Non-pigmented ciliary epithelial cell (primary cell): Measurements from ENCODE around the gene IL24.
A peak's percentile ranks its signal among the peaks of the same experiment; 100 is the strongest.
"Not testable (repeated sequence)": the region's sequence is repeated elsewhere in the genome, so short reads cannot be mapped to it uniquely, and the experiment has no call there.

Experiments used
- DNase-seq: peaks from one replicate; pipeline ENCODE4 v3.0.0-alpha.2; 2010; ENCODE audit warnings: low read depth

Gene IL24

GRCh38 chr1:206904423-206905142, 7.3 kb downstream of the IL24 start:
- DNase-seq = no peak

DNA sequence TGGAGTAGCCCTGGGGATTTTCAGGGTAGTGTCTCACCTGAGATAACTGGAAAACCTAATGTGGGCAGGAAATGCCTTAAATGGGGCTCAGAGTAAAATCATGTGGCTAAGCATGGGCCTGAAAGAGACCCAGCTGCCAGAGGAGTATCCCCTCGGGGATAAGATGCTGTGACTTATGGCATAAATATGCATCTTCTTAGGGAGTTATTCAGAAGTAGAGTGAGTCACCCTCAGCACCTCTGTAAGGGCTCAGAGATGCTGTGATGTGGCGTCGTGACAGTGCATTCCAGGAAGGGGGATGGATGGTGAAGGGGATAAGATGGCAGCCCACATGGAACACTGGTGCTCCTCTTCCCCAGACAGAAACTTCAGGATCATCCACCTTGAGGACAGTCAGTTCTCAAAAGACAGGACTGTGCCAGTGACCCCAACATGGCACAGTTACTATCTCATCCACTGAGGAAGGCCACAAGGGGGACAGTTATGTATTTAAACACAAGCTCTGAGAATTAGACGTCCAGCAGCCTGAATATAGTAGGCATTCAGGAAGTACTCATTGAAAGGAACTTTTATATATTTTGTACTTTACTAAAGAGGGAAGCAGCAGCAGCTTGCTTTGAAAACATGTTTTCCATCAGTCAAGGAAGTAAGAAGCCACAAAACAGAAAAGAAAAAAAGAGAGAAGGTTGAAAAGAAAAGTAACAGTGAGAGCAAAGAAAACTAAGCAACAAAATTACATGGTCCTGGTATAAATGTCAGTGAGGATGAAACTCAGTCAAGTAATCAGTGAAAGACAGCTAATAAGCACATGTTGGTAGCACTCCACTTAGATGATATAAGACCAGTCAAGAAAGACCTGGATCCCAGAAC, 8.3 kb downstream of the IL24 start:
- peak; percentile 82 for DNase-seq

GRCh38 chr1:206907304-206907991, 10.2 kb downstream of the IL24 start:
- no peak for DNase-seq

- DNase-seq = no peak
These were observed 10.8 kb downstream of the IL24 start for GRCh38 chr1:206908038-206908437.

DNA sequence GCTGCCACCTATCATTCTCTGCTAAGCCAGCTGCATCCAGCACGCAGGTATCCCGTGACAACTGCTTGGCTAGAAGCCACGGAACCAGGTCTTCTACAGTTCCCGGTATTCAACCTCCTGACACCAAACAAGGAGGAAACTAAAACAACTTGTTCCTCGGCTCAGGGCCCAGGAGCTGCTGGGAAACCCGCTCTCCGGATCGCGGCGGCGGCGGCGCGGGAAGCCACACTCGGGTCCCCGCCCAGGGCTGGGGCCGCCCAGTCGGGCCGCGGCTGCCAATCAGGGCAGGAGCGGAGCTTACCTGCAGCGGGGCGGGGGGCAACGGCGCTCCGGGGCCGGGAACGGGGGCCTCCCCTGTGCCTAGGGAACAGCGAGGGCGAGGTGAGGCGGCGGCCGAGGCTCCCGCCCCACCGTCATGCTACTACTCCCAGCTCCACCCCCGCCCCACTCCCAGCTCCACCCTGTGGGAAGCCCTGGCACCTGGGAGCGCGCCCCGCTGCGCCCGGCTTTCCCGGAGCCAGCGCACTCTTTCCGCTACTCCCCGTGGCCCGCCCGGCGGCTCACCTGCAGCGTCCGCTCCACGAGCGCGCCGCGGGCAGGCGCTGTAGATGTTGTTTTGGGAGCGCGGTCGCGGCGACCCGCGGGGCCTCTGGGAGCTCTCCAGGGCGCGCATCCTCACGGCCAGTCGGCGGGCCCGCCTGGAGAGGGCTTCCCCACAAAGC, 12.1 kb downstream of the IL24 start:
- no peak for DNase-seq

DNA sequence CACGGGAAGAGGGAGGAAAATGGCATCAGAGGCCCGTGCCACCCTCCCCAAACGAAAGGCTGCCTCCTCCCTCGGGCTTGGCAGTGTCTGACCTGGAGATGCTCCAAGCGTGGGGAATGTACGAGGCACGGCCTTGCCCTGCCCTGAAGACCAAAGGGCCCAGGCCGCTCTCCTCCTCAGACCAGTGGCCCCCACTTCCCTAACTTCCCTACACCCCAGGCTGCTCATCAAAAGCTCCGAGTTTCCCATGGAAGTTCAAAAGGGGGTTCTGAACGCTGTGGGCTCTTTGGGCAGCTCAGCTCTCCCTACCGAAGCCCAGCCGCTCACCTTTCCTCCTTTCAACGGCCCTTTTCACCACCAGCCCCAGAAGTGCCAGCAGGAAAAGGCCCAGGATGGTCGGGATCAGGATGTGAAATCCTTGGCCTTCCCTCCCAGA, 12.7 kb downstream of the IL24 start:
- DNase-seq = no peak

GRCh38 chr1:206911064-206911663, 13.9 kb downstream of the IL24 start:
- DNase-seq = peak; percentile 32

GRCh38 chr1:206912445-206913095, 15.3 kb downstream of the IL24 start:
- peak; percentile 38 for DNase-seq

DNA sequence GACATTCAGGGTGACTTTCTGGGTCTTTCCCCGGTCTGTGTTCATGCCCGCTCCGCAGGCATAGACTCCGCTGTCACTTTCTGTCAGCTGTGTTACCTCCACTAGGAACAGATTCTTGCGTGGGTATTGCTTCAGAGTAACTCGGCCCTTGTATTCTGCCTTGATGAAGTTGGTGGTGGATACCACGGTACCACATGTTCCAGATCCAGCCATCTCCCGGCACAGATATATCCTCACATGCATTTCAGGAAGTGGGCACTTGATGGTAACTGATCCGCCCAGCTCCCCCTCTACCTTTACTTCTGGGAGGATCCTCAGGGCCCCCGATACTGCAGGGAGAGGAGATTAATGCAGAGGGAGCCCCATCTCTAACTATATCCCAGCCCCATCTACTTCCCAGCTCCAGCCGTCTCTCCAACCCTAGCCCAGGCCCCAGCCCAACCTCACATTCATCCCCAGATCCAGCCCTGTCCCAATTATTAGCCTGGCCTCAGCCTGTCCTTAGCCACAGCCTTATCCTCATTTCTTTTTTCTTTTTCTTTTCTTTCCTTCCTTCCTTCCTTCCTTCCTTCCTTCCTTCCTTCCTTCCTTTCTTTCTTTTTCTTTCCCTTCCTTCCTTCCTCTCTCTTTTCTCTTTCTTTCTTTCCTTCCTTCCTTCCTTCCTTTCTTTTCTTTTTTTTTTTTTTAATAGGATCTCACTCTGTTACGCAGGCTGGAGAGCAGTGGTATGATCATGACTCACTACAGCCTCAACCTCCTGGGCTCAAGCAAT, 16.7 kb downstream of the IL24 start:
- no peak for DNase-seq

DNA sequence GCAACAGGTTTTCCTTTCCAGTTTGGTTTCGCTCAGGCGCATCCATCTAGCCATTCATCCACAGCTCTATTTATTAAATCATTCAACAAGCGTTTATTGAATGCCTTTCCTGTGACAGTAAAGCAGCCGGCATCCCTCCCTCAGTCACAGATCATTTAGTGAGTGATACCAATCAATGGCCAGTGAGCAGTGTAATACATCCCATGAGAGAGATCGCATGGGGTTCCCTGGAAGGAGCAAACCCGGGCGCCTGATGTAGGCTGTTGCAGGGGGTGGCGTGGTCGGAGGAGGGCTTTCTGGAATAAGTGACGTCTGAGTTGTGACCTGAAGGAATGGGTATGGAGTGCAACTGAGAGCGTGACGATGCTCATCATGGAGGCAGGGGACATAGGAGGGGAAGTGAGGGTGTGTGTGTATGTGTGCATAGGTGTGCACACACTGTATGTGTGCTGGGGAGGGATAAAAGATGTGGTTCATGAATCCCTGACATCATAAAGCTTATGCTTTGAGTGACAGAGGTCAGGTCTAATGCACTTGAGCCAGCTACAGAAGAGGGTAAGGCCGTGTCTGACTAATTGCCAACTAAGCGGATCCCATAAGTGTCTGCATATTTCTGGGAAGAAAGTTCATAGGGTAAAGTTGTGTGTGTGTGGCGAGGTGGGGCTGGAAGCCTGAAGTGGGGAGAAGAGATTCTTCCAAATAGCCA, 17.9 kb downstream of the IL24 start:
- no peak for DNase-seq

GRCh38 chr1:206916000-206916709, 18.9 kb downstream of the IL24 start:
- DNase-seq = no peak

DNA sequence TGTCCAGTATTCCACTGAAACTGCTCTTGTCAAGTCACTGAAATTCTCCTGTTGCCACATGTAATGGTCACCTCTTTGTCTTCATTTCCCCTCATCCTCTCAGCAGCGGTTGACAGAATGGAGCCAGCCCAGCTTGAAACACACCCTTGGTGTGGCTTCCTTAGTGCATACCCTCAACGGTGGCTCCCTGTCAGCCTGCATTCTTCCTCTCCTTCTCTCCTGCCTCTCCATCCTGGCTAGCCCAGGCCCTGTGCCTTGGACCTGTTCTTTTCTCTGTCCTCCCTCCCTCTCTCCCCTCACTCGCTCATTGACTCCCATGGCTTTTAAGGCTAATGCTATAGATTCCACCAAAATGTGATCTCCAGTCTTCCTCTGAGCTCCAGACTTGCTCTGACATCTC, 20.8 kb downstream of the IL24 start:
- no peak for DNase-seq

DNA sequence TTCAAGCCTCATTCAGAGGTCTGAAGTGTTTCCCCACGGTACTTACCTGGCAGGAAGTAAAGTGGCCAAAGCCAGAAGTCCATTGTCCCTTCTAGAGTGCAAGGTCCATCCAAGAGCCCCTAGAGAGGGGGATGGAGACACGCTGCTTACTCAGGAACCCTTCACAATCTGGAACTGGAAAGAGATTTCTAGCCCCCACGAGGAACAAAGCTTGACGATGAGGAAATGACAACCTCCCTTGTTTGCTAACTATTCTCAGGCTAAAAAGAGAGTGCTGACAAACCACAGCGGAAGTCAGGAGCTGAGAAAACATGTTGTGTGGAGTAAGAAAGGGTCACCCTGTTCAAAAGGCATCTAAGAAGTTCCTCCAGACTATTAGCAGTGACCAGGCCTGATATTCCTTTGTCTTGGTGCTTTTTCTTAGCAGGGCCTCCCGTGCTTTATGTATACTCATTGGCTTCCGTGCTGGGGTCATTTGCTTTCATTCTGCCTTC, 24.6 kb downstream of the IL24 start, which contains the start of gene FCMR:
Gene FCMR, minus strand, starts transcription at position 170 of the 494 bp plus-strand sequence. Its CDS starts 87 bp downstream, at position 83.
- no peak for DNase-seq

- DNase-seq = no peak
These were observed 25.3 kb downstream of the IL24 start for GRCh38 chr1:206922524-206922923.

- DNase-seq = no peak
These were observed 26.0 kb downstream of the IL24 start for GRCh38 chr1:206923009-206923960.

DNA sequence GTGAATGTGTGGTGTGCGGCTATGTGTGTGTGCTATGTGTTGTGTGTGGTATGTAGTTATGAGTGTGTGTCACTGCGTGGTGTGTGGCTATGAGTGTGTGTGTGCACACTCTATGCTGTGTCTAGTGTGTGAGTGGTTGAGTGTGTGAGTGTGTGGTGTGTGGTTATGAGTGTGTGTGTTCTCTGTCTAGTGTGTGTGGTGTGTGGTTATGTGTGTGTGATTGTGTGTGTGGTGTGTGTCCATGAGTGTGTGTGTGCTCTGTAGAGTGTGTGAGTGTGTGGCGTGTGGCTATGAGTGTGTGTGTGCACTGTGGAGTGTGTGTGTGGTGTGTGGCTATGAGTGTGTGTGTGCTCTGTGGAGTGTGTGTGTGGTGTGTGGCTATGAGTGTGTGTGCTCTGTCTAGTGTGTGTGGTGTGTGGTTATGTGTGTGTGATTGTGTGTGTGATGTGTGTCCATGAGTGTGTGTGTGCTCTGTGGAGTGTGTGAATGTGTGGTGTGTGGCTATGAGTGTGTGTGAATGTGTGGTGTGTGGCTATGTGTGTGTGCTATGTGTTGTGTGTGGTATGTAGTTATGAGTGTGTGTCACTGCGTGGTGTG, 26.8 kb downstream of the IL24 start:
- DNase-seq = not testable (repeated sequence)

GRCh38 chr1:206924592-206925105, 27.4 kb downstream of the IL24 start:
- no peak for DNase-seq
